ENCODE results near the gene CDHR2.
A peak's percentile ranks its signal among the peaks of the same experiment; 100 is the strongest.
"Not testable (repeated sequence)": the region's sequence is repeated elsewhere in the genome, so short reads cannot be mapped to it uniquely, and the experiment has no call there.

The CDHR2 gene

DNA sequence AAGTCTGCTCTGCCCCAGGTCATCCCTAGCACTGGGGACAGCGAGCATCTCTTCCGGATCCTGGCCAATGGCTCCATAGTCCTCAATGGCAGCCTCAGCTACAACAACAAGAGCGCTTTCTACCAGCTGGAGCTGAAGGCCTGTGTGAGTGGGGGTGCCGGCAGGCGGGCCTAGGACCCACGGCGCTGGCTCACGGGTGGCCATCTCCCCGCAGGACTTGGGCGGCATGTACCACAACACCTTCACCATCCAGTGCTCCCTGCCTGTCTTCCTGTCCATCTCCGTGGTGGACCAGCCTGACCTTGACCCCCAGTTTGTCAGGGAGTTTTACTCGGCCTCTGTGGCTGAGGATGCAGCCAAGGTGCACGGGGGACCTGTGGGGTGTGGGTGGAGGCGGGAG, 25.9 kb downstream of the CDHR2 start:
- no peak for DNase-seq

- no peak for DNase-seq
These were observed 26.6 kb downstream of the CDHR2 start for GRCh38 chr5:176575488-176576422.

- no peak for DNase-seq
These were observed 28.4 kb downstream of the CDHR2 start for GRCh38 chr5:176577312-176578176.

- DNase-seq: peak; percentile 7 to 11
These were observed 29.3 kb downstream of the CDHR2 start for GRCh38 chr5:176578391-176578808.

DNA sequence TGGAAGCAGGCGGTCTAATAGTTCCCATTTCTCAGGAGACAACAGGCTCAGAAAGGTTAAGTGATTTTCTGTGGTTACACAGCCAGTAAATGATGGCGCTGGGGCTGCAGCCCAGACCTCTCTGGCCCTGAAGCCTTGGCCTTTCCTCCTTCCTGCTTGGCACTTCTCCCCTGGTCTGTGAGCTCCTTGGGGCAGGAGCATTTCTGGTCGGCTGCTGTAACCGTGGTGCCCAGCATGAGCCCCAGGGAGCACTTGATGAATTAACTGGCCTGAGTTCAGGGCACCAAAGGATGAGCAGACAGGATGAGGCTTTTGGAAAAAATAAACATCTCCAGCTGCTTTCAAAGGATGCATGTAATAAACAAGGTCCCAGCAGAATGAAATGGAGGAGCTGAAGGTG, 30.2 kb downstream of the CDHR2 start:
- no peak for DNase-seq

- no peak for DNase-seq
These were observed 32.2 kb downstream of the CDHR2 start for GRCh38 chr5:176581361-176581760.

DNA sequence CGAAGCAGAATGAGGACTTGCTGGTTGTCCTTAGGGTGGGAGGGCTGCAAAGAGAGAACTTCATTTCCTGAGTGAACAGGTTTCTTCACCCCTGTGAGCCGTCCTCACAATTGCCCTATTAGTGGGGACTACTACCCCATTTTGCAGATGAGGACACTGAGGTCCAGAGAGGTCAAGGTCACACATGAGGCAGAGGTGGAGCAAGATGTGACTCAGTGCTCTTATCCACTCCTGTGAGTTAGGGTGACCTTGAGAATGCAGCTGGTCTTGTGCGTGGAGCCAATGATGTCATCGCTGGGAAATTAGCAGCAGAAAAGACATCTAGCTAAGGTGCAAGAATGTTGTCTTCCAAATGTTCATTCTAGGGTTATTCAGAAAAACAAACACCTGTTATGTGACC, 33.9 kb downstream of the CDHR2 start:
- DNase-seq: no peak

DNA sequence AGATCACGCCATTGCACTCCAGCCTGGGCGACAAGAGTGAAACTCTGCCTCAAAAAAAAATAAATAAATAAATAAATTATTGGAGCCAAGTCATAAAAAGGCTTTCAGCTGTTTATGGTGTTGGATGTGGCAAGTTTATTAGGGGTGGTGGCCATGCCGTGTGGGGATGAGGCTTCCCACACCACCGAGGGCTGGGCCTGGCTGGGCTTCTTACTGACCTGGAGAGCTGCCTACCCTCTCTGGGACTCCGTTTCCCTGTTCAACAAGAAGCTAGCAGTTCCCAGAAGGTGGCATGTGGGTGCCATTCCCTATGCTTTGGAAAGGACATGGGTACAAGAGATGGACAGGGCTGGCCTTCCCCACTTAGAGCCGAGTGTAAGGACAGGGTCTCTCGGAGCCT, 38.3 kb downstream of the CDHR2 start:
- no peak for DNase-seq

DNA sequence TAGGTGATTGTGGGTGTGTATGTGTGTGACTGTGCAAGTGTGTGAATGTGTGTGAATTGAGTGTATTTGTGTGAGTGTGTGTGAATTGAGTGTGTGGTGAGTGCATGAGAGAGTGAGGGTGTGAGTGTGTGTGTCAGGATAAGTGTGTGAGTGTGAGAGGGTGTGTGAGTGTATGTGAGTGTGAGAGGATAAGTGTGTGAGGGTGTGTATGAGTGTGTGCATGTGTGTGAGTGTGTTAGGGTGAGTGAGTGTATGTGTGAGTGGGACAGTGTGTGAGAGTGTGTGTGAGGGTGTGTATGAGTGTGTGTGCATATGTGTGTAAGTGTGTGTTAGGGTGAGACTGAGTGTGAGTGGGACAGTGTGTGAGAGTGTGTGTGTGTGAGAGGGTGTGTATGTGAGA, 39.2 kb downstream of the CDHR2 start:
- no peak for DNase-seq

GRCh38 chr5:176589039-176589769, 40.1 kb downstream of the CDHR2 start:
- DNase-seq: no peak

GRCh38 chr5:176590035-176590717, 41.0 kb downstream of the CDHR2 start:
- DNase-seq: no peak

DNA sequence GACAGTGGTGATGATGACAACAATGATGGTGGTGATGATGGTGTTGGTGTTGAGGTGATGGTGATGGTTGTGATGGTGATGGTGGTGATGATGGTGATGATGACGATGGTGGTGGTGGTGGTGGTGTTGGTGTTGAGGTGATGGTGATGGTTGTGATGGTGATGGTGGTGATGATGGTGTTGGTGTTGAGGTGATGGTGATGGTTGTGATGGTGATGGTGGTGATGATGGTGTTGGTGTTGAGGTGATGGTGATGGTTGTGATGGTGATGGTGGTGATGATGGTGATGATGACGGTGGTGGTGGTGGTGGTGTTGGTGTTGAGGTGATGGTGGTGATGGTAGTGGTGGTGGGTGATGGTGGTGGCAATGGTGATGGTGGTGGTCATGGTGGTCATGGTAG, 42.5 kb downstream of the CDHR2 start:
- DNase-seq: not testable (repeated sequence)

DNA sequence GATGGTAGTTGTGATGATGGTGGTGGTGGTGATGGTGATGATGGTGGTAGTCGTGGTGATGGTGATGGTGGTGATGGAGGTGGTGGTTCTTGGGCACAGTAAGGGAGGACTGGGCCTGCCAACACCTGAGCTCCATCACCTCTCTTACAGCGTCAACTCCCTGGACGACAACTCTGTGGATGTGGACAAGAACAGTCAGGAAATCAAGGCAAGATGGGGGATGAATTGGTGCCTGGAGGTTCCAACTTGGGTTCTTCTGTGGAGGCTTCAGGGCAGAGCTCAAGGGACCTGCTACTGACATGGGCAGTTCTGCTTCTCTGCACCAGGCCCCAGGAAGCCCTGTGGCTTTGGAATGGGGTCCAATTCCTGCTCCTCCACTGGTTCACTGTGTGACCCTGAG, 43.4 kb downstream of the CDHR2 start:
- DNase-seq: no peak

DNA sequence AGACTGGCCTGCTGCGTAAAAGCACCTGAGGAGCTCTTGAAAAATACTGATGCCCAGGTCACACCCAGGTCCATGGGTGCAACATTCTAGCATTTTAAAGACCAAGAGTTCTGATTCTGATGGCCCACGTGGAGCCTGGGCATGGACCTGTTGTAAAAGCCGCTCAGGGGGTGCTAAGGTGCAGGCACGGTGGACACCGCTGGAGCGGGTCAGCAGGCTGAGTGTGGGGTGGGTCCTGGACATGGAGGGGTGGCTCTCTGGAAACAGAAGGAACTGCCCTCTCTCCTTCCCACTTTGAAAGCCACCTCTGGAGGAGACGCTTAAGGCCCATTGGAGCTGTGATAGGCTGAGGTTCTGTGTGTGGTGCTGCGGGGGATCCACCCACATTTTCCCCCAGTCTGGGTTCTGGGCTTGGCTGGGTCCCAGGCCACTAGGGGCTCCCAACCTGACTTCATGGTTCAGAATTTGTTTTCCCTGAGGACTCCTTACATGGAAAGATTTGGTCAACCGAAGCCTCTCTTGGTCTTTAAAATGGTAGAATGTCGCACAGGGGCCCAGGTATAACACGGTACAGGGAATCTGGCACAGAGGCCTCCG, 44.2 kb downstream of the CDHR2 start:
- no peak for DNase-seq

DNA sequence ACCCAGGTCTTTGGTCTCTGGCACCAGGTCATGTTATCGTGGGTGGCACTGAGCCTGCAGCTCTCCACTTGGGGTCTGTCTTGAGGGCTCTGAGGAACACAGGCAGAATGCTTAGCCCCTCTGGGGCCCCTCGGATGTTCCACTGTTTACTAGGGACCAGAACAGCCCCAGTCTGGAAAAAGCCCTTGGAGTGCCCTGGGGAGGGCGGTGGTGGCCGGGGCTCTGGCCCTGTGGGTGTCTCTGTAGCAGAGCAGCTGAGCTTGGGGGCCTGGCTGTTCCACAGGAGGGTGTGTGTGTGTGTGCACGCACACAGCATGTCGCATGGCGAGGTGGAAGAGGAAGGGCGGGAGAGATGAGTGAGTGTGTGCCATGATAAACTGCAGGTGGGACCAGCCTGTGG, 45.4 kb downstream of the CDHR2 start:
- no peak for DNase-seq

GRCh38 chr5:176595386-176595943, 46.3 kb downstream of the CDHR2 start:
- DNase-seq: no peak

DNA sequence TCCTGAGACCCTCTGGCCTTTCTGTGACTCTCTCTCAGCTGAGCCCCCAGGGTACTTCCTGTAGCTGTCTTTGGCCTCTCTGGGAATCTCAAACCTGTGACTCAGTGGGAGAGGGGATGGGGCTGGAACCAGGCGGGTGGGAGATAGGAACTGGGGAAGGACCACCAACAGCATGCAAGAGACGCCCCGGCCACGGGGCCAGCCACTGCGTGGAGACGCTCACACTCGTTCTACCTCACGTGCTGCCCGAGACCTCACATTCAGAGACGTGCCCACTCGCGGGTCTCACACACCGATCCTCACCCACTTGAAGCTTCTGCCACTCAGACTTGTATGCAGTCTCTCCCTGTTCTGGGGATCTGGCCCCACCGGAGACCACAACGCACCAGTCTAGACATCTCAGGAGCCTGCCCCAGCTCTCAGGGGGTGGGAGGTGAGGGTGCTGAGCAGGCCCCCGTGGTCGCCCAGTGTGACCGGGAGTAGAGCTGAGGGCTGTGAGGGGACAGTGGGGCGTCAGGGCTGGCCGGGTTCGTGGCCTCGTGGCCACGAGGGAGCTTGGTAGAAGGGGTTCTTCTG, 47.0 kb downstream of the CDHR2 start:
- no peak for DNase-seq

GRCh38 chr5:176596689-176597416, 47.7 kb downstream of the CDHR2 start:
- peak; percentile 37 to 42 for DNase-seq

DNA sequence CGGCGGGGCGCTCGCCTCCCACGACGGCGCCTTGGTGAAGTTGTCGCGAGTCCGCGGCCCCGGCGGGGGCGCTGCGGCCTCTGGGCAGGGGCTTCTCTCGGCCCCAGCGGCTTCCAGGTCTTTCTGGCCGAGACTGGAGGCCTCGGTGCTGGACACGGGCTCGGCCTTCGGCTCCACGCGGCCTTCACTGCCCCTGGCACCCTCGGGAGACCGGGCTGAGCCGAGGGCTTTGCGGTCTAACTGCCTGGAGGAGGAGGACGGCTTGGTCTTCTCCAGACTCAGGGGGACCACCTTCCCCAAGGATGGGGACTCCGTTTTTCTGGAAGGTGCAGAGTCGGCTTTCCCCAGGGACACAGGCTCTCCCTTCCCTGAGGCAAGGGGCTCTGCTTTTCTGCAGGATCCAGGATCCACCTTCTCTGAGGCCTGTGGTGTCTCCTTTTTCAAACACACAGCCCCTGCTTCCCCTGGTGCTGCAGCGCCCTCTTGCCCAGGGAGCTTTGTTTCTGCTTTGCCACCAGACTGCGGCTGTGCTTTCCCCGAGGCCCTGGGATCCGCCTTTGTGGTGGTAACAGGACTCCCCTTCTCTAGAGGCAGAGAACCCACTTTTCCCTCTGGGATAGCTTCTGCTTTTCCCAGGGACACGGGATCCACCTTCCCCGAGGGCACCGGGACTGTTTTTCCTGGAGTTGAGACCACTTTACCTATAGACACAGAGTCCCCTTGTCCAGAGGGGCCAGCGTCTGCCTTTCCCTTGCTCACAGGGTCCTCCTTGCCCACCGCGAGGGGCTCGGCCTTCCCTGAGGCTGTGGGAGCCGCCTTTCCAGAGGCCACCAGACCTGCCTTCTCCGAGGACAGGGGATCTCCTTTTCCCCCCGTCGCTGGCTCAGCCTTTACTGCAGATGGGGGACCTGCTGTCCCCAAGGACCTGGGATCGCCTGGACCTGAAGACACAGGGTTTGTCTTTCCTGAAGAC, 48.6 kb downstream of the CDHR2 start:
- DNase-seq: peak in 1 of 2 experiments; percentile 22

All from Kasumi-1 (cell line).